GM12878 (cell line): Measurements from ENCODE around the gene PALLD.

Source experiments
- ATF7 ChIP-seq: fragments of 450-650 bp; IDR thresholded peaks from 2 replicates; pipeline ENCODE4 v1.6.1; 2016; ENCODE audit warnings: low read depth, mild to moderate bottlenecking
- CREB1 ChIP-seq: IDR thresholded peaks from 2 replicates; pipeline ENCODE4 v1.6.1; 2012; ENCODE audit warnings: low read depth, mild to moderate bottlenecking, inconsistent platforms
- CTCF ChIP-seq, 3 experiments: IDR thresholded peaks in 2 of 3; conservative IDR thresholded peaks in 1 of 3; 2 replicates each; pipeline ENCODE4 v1.5.1; 2011; ENCODE audit warnings: low read depth in 3 of 3, low read length in 3 of 3, mild to moderate bottlenecking in 3 of 3, control low read depth in 2 of 3, moderate library complexity in 2 of 3, inconsistent platforms in 1 of 3, mixed read lengths in 1 of 3; ENCODE audit not compliant: control insufficient read depth in 2 of 3, insufficient read depth in 1 of 3; ENCODE audit errors: extremely low read depth in 1 of 3
- E4F1 ChIP-seq: fragments of 450-650 bp; IDR thresholded peaks from 2 replicates; pipeline ENCODE4 v1.6.1; 2018; ENCODE audit warnings: borderline replicate concordance, mild to moderate bottlenecking; ENCODE audit not compliant: partially characterized antibody
- EZH2 ChIP-seq: IDR thresholded peaks from 2 replicates; pipeline ENCODE4 v1.6.1; 2012; ENCODE audit warnings: low read depth, mild to moderate bottlenecking, control low read depth, inconsistent platforms, low read length, borderline replicate concordance; ENCODE audit not compliant: control insufficient read depth
- HDAC6 ChIP-seq: fragments of 200-600 bp; sonication (generic); IDR thresholded peaks from one replicate; pipeline ENCODE4 v1.8.0; 2017; ENCODE audit warnings: antibody characterized with exemption; ENCODE audit not compliant: unreplicated experiment
- MYC ChIP-seq: IDR thresholded peaks from 2 replicates; pipeline ENCODE4 v1.6.1; 2011; ENCODE audit warnings: mild to moderate bottlenecking, low read length, moderate library complexity, inconsistent platforms; ENCODE audit not compliant: insufficient read depth, insufficient replicate concordance, insufficient read length, severe bottlenecking
- RAD51 ChIP-seq: fragments of 450-650 bp; IDR thresholded peaks from 2 replicates; pipeline ENCODE4 v1.6.1; 2016; ENCODE audit warnings: moderate library complexity, mild to moderate bottlenecking, inconsistent platforms
- TAF1 ChIP-seq: IDR thresholded peaks from 2 replicates; pipeline ENCODE4 v1.6.1; 2011; ENCODE audit warnings: mild to moderate bottlenecking, low read depth, low read length, borderline replicate concordance

- TF ChIP-seq ATF7: no peak
- TF ChIP-seq HDAC6: no peak
- TF ChIP-seq RAD51: no peak
- no peak for TF ChIP-seq TAF1
- no peak for TF ChIP-seq CREB1
- TF ChIP-seq E4F1: no peak
- TF ChIP-seq MYC: no peak
- TF ChIP-seq CTCF (IDR thresholded peaks at IDR 0.05 in 2 of 3, conservative IDR thresholded peaks at IDR 0.05 in 1 of 3; ENCODE audit: control insufficient read depth in 2 of 3, extremely low read depth in 1 of 3, insufficient read depth in 1 of 3, low read depth in 3 of 3, low read length in 3 of 3): no peak
- TF ChIP-seq EZH2: no peak
These were observed 44.6 kb downstream of the PALLD start for GRCh38 chr4:168541266-168541953.
